GM18508 (cell line): ENCODE measurements around the gene TSHZ2.

ENCODE experiments used
- ATAC-seq: cut with Tn5 transposase; IDR thresholded peaks from one replicate; pipeline ENCODE4 v1.9.1; 2021; ENCODE audit warnings: moderate number of reproducible peaks; ENCODE audit not compliant: insufficient read depth, unreplicated experiment

The TSHZ2 gene

DNA sequence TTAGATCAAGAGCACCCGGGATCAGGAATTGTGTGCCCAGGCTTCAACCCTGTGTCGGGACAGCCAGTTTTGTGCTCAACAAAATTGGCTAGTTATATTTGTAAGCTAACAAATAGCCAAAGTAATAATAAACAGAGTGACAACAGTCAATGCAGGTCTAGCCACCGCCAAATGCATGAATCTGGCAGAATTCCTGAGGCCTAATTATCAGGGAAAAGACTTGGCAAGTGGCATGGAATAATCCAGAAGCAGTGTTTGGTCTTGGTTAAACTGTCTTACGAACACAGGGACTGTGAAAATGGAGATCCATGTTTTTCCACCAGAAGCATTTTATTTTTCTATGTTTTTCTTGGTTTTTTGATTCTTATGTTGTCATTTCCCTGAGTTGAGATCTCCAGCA is 352.7 kb downstream of the TSHZ2 start:
- no peak for ATAC-seq

DNA sequence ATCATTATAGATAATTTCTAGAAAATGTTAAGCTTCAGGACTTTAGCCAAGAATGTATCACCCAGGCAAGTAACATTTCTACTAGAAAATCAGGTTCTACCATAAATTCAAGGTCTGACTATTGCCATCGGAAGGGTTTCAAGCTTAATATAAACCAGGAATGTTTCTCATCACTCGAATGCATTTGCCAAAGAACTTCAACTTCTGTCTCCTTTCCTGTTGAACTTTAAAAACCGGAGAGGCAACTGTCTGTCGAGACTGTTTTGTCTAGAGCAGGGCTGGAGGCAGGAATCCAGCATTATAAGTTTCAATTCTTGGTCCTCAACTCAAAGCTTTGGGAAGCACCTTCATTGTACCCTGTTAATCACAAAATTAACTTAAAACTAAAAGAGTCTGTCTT is 356.8 kb downstream of the TSHZ2 start:
- no peak for ATAC-seq

DNA sequence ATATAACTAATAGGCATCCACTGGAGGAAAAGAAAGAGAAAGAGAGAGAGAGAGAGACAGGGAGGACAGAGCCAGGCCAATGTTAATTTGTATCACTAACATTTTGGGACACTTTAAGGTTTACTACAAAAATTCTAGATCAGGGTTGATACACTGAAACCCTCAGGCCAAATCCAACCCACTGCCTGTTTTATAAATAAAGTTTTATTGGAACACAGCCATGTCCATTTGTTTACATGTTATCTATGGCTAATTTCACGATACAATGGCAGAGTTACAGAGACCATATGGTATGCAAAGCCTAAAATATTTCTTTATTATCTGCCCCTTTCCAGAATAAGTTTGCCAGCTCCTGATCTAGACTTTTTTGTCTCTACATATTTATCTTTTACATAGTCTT is 357.6 kb downstream of the TSHZ2 start:
- no peak for ATAC-seq

DNA sequence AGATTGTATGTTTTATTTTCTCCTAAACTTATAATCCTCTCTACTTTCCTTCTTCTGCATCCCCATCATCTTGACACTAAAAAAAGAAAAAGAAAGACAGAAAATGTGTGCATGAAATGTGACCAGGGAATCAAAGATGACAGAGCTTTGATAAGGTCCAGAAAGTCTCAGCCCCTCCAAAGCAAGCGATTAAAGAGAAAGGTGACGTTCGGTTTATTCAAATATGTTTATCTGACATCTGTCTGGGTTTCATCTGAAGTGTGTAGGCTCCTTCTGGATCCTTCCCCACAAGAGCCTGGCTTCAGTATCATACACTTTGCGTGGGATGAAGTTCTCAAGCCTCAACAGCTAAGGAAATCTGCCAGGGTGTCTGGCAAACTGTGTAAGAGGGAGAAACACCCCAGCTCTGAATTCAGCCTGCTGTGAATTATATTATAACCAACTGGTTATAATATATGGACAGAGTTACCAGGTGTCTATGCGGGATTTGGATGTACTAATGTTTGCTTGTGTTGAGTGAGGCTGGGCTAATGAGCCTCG is 358.5 kb downstream of the TSHZ2 start:
- no peak for ATAC-seq

- ATAC-seq, result no peak
These were observed 359.2 kb downstream of the TSHZ2 start for GRCh38 chr20:53331151-53331973.

DNA sequence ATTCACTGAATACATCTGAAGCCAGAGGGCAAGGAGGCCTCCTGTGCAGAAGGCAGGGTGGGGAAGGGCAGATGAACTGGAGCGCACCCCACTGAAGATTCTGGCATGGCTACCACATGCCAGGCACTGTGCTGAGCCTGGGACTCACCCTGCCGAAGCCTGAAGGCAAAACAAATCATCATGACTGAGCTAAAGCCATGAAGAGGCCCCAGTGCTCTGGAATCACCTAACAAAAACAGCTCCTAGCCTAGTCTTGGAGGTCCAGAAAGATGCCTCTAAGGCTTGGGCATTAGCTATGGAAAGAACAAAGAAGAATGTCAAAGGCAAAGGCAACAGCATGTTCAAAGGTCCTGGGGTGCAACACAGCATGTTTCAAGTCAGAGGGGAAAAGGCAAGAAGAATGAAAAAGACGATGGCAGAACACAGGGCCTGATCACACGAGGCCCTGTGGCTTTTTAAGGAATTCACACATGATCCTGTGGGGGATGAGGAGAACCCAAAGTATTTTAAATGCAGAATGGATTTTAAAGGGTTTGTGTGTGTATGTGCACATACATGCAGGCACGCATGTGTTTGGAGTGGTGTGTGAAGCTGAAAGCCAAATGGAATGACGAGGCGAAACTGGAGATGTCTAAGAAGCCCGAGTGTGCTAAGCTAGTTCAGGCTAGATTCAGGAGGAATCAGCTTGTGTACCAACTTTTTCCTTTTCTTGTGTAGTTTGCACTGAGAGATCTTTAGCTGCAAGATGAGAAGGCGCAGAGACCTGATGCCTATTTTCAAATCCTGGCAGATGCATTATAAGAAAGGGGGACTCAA is 360.1 kb downstream of the TSHZ2 start:
- ATAC-seq, result no peak

- ATAC-seq, result no peak
These were observed 362.7 kb downstream of the TSHZ2 start for GRCh38 chr20:53334861-53335260.

GRCh38 chr20:53335555-53335954 is 363.4 kb downstream of the TSHZ2 start:
- ATAC-seq, result no peak

DNA sequence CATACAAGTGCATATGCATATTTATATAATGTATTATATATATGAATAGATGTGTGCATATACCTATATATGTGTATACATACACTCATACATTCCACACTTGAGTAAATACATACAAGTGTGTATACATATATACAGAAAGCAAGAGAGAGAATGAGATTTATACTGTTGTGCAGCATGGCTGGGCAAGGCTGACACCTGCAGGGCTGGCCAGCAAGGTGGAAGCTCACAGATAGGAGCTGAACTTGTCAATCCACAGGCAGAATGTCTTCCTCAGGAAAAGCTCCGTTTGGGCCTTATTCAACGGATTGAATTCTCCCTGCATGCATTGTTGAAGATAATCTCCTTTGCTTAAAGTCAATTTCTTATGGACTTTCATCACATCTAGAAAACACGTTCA is 364.7 kb downstream of the TSHZ2 start:
- ATAC-seq, result no peak

- ATAC-seq, result no peak
These were observed 365.4 kb downstream of the TSHZ2 start for GRCh38 chr20:53337390-53338101.

DNA sequence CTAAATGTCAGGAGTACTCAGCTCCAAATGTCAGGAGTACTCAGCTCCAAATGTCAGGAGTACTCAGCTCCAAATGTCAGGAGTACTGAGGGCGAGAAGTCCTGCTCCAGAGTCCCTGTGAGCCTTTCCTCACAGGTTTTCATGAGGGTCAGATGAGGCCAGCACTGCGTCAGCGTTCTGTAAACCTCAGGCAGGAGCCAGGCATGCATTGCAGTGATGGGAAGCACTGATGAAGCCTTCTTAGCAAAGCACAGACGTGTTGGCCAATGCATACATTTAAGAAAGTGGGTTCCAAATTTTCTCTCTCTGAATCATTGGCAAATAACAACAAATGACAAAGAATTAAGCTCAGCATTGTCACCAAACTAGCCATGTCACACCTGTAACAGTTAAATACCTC is 366.6 kb downstream of the TSHZ2 start:
- no peak for ATAC-seq

DNA sequence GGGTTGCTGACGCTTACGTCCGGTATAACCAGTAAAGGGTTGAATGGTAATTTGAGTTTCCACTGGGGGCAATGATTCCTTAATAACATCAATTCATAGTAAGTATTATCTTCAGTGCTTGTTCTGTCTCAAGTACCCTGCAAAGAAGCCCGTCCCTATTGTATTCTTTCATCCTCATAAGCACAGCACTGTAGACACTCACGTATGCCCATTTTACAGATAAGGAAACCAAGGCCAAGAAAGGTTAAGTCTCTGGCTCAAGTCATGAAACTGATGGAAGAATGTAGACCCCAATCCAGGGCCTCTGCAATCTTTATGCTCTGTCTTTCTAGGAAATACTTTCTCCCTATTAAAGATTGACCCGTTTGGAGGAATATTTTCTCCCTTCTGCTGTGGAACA is 370.3 kb downstream of the TSHZ2 start:
- ATAC-seq, result no peak

- no peak for ATAC-seq
These were observed 371.3 kb downstream of the TSHZ2 start for GRCh38 chr20:53343448-53343847.

DNA sequence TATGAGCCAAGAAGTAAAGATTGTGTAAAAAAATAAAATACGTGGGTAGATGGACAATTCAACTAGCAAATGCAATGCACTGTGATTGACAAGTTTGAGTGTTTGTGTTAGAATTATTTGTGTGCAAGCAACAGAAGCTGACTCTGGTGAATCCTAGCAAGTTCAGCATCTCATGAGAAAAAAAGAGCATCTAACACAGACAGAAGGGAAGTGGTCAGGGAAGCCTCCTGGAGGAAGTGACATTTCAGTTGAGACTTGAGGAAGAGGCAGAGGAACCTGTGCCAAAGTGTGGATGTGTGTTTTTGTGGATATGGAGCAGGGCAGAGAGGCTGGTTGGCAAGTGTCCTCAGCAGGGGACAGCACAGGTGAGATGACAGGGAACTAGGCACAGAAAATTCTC is 372.7 kb downstream of the TSHZ2 start:
- ATAC-seq, result no peak

DNA sequence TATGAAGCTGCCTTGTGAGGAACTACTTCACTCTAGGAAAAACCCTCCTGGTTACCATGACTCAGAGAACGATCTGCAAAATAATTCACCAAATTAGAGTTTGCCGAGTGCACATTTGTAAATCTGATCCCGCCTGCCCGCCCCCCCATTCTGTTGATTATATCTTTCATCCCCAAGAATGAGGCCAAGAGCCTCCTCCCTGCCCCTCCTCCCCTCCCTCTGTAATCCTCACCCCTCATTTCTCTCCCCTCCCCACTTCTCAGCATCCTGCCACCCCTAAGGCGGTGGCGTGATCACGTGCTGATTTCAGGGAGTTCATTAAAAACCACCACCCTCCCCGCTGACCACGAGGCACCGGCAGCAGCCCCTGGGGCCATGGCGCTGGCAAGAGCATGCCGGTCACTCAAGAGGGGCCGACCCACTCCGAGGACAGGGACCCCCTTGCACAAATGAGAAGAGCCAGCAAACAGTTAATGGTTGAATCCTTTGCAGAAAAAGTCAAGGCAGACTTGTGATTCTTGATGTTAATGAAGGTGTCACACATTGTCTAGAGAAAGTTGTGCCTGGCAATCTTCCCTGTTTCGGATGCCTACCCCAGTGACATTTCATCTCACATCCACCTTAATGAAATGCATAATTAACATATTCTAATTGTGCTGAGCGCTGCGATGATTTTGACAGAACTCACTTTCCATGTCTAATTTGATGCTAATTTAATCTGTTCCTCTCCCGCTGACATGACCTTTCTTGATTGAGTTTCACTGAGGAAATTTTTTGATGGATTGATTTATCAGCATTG is 373.6 kb downstream of the TSHZ2 start:
- no peak for ATAC-seq

- ATAC-seq, result no peak
These were observed 374.1 kb downstream of the TSHZ2 start for GRCh38 chr20:53346335-53346648.

- ATAC-seq, result no peak
These were observed 377.6 kb downstream of the TSHZ2 start for GRCh38 chr20:53349730-53350129.

- ATAC-seq, result no peak
These were observed 380.7 kb downstream of the TSHZ2 start for GRCh38 chr20:53352727-53353440.

DNA sequence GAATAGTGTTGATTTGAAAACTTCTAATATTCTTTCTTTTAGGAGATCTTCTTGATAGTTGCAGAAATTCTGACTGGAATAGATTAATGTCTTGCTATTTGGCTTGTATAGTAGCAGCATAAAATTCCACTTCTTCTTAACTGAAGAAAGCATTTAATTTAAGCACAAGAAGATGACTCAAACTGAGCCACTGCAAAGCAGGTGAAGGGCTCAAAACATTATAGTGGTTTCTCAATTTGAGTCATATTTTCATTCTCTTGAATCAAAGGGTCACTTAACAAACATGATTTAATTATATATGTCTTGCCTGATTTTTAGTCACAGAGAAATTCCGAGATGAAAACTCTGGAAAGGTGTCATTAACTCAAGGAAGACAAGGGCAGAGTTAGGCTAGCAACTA is 382.2 kb downstream of the TSHZ2 start:
- no peak for ATAC-seq

GRCh38 chr20:53355790-53356189 is 383.6 kb downstream of the TSHZ2 start:
- ATAC-seq, result no peak
